Mononuclear cell (primary cell): ENCODE measurements around the gene NRG2. TPM values are rescaled to one million over a fixed set of nuclear protein-coding genes. Genes with fewer than 3 reads are reported as not detected.

Experiments used
- H3K27me3 ChIP-seq: 2 replicates; pipeline ENCODE4 v1.6.0; 2011; ENCODE audit warnings: low read length, control low read depth; ENCODE audit not compliant: insufficient read depth
- H3K4me1 ChIP-seq: 2 replicates; pipeline ENCODE4 v1.5.1; 2011; ENCODE audit warnings: mild to moderate bottlenecking, low read length, control low read depth; ENCODE audit not compliant: insufficient read depth
- H3K4me3 ChIP-seq: 2 replicates; pipeline ENCODE4 v1.5.1; 2011; ENCODE audit warnings: mild to moderate bottlenecking, low read length, moderate library complexity
- H3K9me3 ChIP-seq: 2 replicates; pipeline ENCODE4 v1.5.1; 2011; ENCODE audit warnings: low read depth, mild to moderate bottlenecking, control low read depth, low read length
- total RNA-seq: library from RNA; depleted of rRNA; stranded (reverse); fragments of >200 nt; gene quantifications from one replicate; pipeline ENCODE4 v1.2.3, GENCODE V29; 2012

The NRG2 gene
- total RNA-seq, 1 donor, result 0.10 TPM

GRCh38 chr5:139797335-139797734, 245.8 kb downstream of the NRG2 start:
- Histone ChIP-seq H3K9me3 (no peaks in the 10 kb centered on the region), H3K27me3 (peaks cover 55% of the 10 kb centered on the region), H3K4me1 (no peaks in the 10 kb centered on the region), H3K4me3 (no peak overlapping the region)

Other genes starting within 250 kb of the NRG2 start
- gene PSD2, start 247.5 kb downstream of the NRG2 start, total RNA-seq, result 0.10 TPM
- gene PURA, start 70.8 kb upstream of the NRG2 start, total RNA-seq, result 6.5 TPM
- gene IGIP, start 82.6 kb upstream of the NRG2 start, total RNA-seq, result 2.3 TPM
- gene CYSTM1, start 131.9 kb upstream of the NRG2 start, total RNA-seq, result 5.6 TPM